Measurements from ENCODE around the gene BET1L. TPM values are rescaled to one million over a fixed set of nuclear protein-coding genes. Genes with fewer than 3 reads are reported as not detected.

The BET1L gene
- total RNA-seq, 2 experiments from 2014 or later: 16.2 to 47.4 TPM

DNA sequence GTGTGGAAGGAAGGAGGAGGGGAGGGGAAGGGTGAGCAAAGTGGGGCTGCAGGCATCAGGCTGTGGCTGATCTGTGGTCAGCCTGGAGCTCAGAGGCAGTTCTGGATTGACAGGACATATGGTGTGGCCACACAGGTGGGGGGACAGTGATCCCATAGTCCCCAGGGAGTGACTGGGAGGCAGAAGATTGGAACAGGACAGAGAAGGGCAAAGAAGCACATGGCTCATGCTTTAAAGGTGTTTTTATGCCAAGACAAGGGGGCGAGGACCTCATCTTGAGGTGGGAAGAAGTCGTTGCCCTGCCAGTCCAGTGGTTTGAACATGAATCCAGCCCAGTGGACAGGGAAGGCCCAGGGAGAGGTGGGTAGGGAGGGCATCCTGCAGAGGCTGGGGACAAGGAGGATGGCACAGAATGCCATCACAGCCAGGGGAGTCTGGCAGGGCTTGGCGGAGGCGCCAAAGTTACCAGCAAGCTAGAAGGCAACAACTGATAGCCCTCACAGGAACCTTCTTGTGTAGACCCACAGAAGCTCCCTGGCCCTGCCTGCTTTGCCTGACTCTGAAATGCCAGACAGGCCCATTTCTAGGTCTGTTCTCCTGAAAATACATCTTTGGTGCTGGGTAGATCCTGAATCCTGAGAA is 3.1 kb downstream of the BET1L start:
- intact Hi-C loops (cut with micrococcal nuclease; ENCODE audit: unreplicated experiment): no loop called here
- ChIA-PET POLR2A (no interaction called here), CTCF (ENCODE audit: unreplicated experiment) (no interaction called here)
- no peak for DNase-seq (ENCODE audit: low spot score)
- peaks cover 21% of the 10 kb centered on the region for H3K79me2 ChIP-seq (ENCODE audit: insufficient read depth, low read depth, low read length)
- no peak for TF ChIP-seq CTCF (conservative IDR thresholded peaks at IDR 0.05; ENCODE audit: low read length)
- no peak for TF ChIP-seq EZH2phosphoT487 (IDR thresholded peaks at IDR 0.05; ENCODE audit: borderline replicate concordance, low read depth, low read length)
- H3K9me3 ChIP-seq (ENCODE audit: low read length): no peaks in the 10 kb centered on the region
- H3K4me2 ChIP-seq (ENCODE audit: low read length): no peak overlapping the region
- no peaks in the 10 kb centered on the region for H4K20me1 ChIP-seq (ENCODE audit: insufficient read depth, low read length)
- BruUV-seq (replicated peaks): no TSS peak
- no peak overlapping the region for H3K4me3 ChIP-seq (ENCODE audit: low read depth, low read length, poor library complexity, severe bottlenecking)
- no peak overlapping the region for H2AFZ ChIP-seq (ENCODE audit: low read length)
- peaks cover 12% of the 10 kb centered on the region for H3K4me1 ChIP-seq (ENCODE audit: insufficient read depth, low read length, poor library complexity, severe bottlenecking)
- no peaks in the 10 kb centered on the region for H3K9me2 ChIP-seq (ENCODE audit: insufficient read depth, low read length)
- peaks cover 26% of the 10 kb centered on the region; the same call in 1 of the 2 replicates for H3K36me3 ChIP-seq (ENCODE audit: insufficient read depth, low read length)
- no peak overlapping the region for H3K27ac ChIP-seq (ENCODE audit: low read depth, low read length, poor library complexity, severe bottlenecking)

GRCh38 chr11:203056-203944 is 3.9 kb downstream of the BET1L start:
- no TSS peak for BruUV-seq (replicated peaks)
- Histone ChIP-seq H3K9me3 (ENCODE audit: low read length) (no peaks in the 10 kb centered on the region), H3K4me1 (ENCODE audit: insufficient read depth, low read length, poor library complexity, severe bottlenecking) (peaks cover 12% of the 10 kb centered on the region), H3K4me3 (ENCODE audit: low read depth, low read length, poor library complexity, severe bottlenecking) (no peak overlapping the region), H3K4me2 (ENCODE audit: low read length) (no peak overlapping the region), H4K20me1 (ENCODE audit: insufficient read depth, low read length) (no peaks in the 10 kb centered on the region), H3K27ac (ENCODE audit: low read depth, low read length, poor library complexity, severe bottlenecking) (no peak overlapping the region), H3K36me3 (ENCODE audit: insufficient read depth, low read length) (peaks cover 26% of the 10 kb centered on the region; the same call in 1 of the 2 replicates), H3K9me2 (ENCODE audit: insufficient read depth, low read length) (no peaks in the 10 kb centered on the region), H2AFZ (ENCODE audit: low read length) (no peak overlapping the region), H3K79me2 (ENCODE audit: insufficient read depth, low read depth, low read length) (peaks cover 15% of the 10 kb centered on the region)
- POLR2A ChIA-PET: interaction anchor here (0.7 kb wide), 1 partner anchor 126 kb away, joined by 4 read pairs; no protein-coding TSS in a partner anchor
- intact Hi-C loops (cut with micrococcal nuclease; ENCODE audit: unreplicated experiment): no loop called here
- CTCF ChIA-PET (ENCODE audit: unreplicated experiment): no interaction called here
- TF ChIP-seq CTCF (conservative IDR thresholded peaks at IDR 0.05; ENCODE audit: low read length): no peak
- TF ChIP-seq EZH2phosphoT487 (IDR thresholded peaks at IDR 0.05; ENCODE audit: borderline replicate concordance, low read depth, low read length): no peak
- no peak for DNase-seq (ENCODE audit: low spot score)

Measured in OCI-LY7 (cell line).